Activated B cell treated with CpG ODN at 0.5 μM for 24 hours (primary cell): ENCODE measurements around the gene SLC43A3. TPM values are rescaled to one million over a fixed set of nuclear protein-coding genes. Genes with fewer than 3 reads are reported as not detected.

Source experiments
- ATAC-seq: fragments of 200-7000 bp; cut with Tn5 transposase; one replicate; pipeline ENCODE4 v1.10.0; 2021; ENCODE audit warnings: low read depth, mild to moderate bottlenecking, moderate library complexity
- CTCF ChIA-PET: fragments of 350-600 bp; sonication (Branson Sonifier 250); formaldehyde crosslinking; loops from one replicate; lab custom pipeline; 2021; ENCODE audit warnings: antibody characterized with exemption; lab: Charles Lee
- POLR2A ChIA-PET: fragments of 350-600 bp; sonication (Branson Sonifier 250); formaldehyde crosslinking; loops from one replicate; lab custom pipeline; 2021; ENCODE audit warnings: antibody characterized with exemption; lab: Charles Lee
- DNase-seq: peaks from one replicate; pipeline ENCODE4 v3.0.0; 2022
- H3K27ac Mint-ChIP-seq: one replicate; pipeline ENCODE4 v1.8.0; 2020; ENCODE audit warnings: mixed read lengths
- H3K27me3 Mint-ChIP-seq: one replicate; pipeline ENCODE4 v1.8.0; 2021; ENCODE audit warnings: mixed read lengths
- H3K36me3 Mint-ChIP-seq: one replicate; pipeline ENCODE4 v1.8.0; 2021; ENCODE audit warnings: low read depth, mixed read lengths
- H3K4me1 Mint-ChIP-seq: one replicate; pipeline ENCODE4 v1.8.0; 2021; ENCODE audit warnings: mixed read lengths
- H3K4me3 Mint-ChIP-seq: one replicate; pipeline ENCODE4 v1.8.0; 2020; ENCODE audit warnings: mild to moderate bottlenecking, mixed read lengths
- H3K9me3 Mint-ChIP-seq: one replicate; pipeline ENCODE4 v1.8.0; 2020; ENCODE audit warnings: mixed read lengths
- intact Hi-C: fragments of 100-400 bp; cut with micrococcal nuclease; formaldehyde crosslinking; loops from one replicate; pipeline ENCODE4 v1.15.1; 2024
- total RNA-seq: library from RNA; stranded (reverse); gene quantifications from 2 replicates; pipeline ENCODE4 v1.2.3, GENCODE V29; 2022
- TF ChIP-seq, protein P1 (sequence below): fragments of 200-600 bp; IDR thresholded peaks from one replicate; pipeline ENCODE4 v1.8.0; 2022; ENCODE audit warnings: antibody characterized with exemption, mild to moderate bottlenecking

Gene SLC43A3
- total RNA-seq, 1 donor from 2014 or later: 237 TPM

DNA sequence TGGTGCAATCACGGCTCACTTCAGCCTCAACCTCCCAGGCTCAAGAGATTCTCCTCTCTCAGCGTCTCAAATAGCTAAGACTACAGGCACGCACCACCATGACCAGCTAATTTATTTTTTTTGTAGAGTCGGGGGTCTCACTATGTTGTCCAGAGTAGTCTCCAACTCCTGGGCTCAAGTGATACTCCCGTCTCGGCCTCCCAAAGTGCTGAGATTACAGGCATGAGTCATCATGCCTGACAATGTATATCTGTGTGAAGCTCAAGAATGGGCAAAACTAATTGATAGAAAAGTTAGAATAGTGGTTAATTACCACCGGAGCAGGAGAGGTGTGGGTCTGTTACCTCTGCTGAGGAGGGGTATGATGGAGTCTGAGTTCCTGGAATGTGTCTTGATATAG is 9.1 kb upstream of the SLC43A3 start:
- DNase-seq (no peak), ATAC-seq (no peak)
- Mint-ChIP-seq H3K4me1 (no peaks in the 10 kb centered on the region), H3K4me3 (no peak overlapping the region), H3K36me3 (no peaks in the 10 kb centered on the region), H3K27ac (no peak overlapping the region), H3K9me3 (no peaks in the 10 kb centered on the region), H3K27me3 (no peaks in the 10 kb centered on the region)
- CTCF ChIA-PET: no interaction called here
- POLR2A ChIA-PET: no interaction called here
- TF ChIP-seq, protein P1, sequence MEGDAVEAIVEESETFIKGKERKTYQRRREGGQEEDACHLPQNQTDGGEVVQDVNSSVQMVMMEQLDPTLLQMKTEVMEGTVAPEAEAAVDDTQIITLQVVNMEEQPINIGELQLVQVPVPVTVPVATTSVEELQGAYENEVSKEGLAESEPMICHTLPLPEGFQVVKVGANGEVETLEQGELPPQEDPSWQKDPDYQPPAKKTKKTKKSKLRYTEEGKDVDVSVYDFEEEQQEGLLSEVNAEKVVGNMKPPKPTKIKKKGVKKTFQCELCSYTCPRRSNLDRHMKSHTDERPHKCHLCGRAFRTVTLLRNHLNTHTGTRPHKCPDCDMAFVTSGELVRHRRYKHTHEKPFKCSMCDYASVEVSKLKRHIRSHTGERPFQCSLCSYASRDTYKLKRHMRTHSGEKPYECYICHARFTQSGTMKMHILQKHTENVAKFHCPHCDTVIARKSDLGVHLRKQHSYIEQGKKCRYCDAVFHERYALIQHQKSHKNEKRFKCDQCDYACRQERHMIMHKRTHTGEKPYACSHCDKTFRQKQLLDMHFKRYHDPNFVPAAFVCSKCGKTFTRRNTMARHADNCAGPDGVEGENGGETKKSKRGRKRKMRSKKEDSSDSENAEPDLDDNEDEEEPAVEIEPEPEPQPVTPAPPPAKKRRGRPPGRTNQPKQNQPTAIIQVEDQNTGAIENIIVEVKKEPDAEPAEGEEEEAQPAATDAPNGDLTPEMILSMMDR: no peak
- intact Hi-C loops: no loop called here

DNA sequence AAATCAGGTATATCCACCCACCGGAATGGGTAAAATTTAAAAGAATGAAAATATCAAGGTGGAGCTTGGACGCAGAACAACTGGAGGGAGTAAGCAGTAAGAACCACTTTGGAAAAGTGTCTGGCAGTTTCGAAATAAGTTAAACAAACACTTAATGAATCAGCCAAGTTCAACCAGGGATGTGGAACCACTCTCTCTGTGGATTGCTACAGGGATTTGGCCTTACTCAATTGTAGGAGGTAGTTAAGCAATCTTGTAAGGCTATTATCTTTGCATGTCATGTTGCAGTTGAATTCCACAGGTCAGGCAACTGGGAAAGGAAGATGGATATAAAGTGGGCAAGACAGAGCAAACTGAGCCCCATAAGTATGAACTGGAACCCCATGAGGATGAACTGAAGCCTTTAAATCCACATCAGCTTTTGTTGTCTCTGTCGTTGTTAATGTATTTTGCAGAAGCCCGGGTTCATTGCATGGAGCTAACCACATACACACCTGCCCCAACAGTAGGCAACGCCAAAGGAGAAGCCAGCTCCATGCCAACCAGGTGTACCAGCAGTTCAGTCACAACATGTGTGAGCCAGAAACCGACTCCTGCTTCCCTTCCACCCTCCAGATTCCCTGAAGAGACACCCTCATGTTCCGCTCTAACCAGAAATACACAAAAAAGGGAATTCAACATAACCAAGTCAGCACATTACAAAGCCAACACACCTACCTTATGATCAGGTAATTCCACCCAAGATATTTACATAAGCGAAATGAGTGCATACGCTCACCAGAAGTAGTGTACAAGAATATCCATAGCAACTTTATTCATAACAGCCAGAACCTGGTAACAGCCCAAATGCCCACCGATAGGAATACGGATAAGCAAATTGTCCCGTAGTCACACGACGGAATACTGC is 8.0 kb upstream of the SLC43A3 start:
- no peak for DNase-seq
- H3K27ac Mint-ChIP-seq: no peak overlapping the region
- CTCF ChIA-PET: interaction anchor here (0.7 kb wide), 1 partner anchor 23 kb away, joined by 3 read pairs; no protein-coding TSS in a partner anchor

DNA sequence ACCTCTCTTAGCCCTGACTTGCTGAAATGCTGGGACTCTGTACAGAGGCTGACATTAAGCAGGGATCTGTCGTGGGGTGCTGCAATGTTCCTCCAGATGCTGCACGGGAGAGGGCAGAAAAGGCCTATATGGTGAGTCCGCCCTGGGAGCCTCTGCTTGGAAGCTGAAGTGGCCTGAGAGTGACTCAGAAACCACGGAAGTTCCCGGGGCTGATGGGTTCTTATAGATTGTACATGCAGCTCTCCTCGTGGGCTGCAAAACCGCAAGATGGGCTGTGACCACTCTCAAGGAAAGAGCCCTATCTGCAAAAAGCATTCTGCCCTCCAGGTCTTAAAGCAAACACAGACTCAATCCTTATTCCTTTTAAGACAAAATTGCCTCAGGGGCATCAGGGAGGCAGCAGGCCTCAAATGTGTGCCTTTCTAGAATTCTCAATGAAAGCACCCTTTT is 5.8 kb upstream of the SLC43A3 start:
- Mint-ChIP-seq H3K27ac (no peak overlapping the region), H3K36me3 (no peaks in the 10 kb centered on the region), H3K4me1 (peaks cover under 1% of the 10 kb centered on the region), H3K9me3 (no peaks in the 10 kb centered on the region), H3K4me3 (no peak overlapping the region), H3K27me3 (no peaks in the 10 kb centered on the region)
- ChIA-PET POLR2A (no interaction called here), CTCF (interaction anchor here (1.0 kb wide), 1 partner anchor 24 kb away, joined by 3 read pairs; no protein-coding TSS in a partner anchor)
- DNase-seq (no peak), ATAC-seq (peak; percentile 21)
- TF ChIP-seq, protein P1: no peak
- intact Hi-C loops: no loop called here

More for the DNA sequence above, 8.0 kb upstream of the SLC43A3 start:
- Mint-ChIP-seq H3K9me3 (no peaks in the 10 kb centered on the region), H3K27me3 (no peaks in the 10 kb centered on the region), H3K4me3 (no peak overlapping the region), H3K4me1 (no peaks in the 10 kb centered on the region), H3K36me3 (no peaks in the 10 kb centered on the region)
- ATAC-seq: no peak
- intact Hi-C loops: no loop called here
- TF ChIP-seq, protein P1: no peak
- POLR2A ChIA-PET: interaction anchor here (0.5 kb wide), 1 partner anchor 1686 kb away, joined by 3 read pairs; no protein-coding TSS in a partner anchor

DNA sequence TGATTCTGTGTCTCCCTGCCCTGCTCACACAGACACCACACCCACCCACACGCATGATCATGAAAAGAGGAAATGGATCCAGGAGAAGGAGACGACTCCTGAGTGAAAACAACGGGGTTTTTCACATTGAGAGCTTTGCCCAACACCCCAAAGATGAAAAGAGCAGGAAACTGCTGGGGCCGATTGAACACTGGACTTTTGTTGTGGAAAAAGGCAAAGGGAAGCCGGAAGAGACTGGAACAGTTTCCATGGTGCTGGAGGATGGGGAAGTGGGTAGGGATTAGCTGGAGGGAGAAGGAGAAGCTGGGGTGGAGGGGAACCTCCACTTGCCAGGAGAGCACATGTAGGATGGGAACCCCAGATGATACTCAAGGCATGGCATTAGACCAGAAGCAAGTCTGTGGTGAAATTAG is 5.2 kb upstream of the SLC43A3 start:
- TF ChIP-seq, protein P1: no peak
- intact Hi-C loops: no loop called here
- Mint-ChIP-seq H3K36me3 (no peaks in the 10 kb centered on the region), H3K27ac (no peak overlapping the region), H3K4me1 (peaks cover 6% of the 10 kb centered on the region), H3K9me3 (no peaks in the 10 kb centered on the region), H3K4me3 (no peak overlapping the region), H3K27me3 (no peaks in the 10 kb centered on the region)
- ChIA-PET POLR2A (interaction anchor here (0.7 kb wide), 1 partner anchor 11 kb away, joined by 11 read pairs; no protein-coding TSS in a partner anchor), CTCF (interaction anchor here (1.0 kb wide), 1 partner anchor 25 kb away, joined by 3 read pairs; no protein-coding TSS in a partner anchor)
- DNase-seq (no peak), ATAC-seq (no peak)

DNA sequence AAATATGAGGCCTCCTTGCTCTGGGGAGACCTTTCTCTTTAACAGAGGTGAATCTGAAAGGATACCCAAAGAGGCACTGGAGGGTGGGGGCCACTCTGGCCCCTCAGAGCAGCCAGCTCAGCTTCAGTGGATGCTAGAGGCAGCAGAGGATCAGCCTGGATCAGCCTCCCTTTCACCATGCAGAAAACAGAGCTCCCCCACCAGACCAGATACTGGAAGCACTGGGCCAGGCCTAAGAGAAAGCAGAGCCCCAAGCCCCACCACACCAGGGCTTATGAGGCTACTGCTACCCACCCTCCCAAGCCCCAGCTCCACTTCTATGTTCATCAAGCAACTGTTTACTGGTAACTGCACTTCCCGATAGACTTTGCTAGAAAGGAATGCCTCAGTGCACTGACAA is 4.0 kb upstream of the SLC43A3 start:
- no peaks in the 10 kb centered on the region for H3K27me3 Mint-ChIP-seq
- TF ChIP-seq, protein P1: no peak
- no peaks in the 10 kb centered on the region for H3K9me3 Mint-ChIP-seq
- ATAC-seq: no peak
- intact Hi-C loops: no loop called here
- peaks cover 16% of the 10 kb centered on the region for H3K4me1 Mint-ChIP-seq
- ChIA-PET CTCF (interaction anchor here (1.0 kb wide), 1 partner anchor 26 kb away, joined by 4 read pairs; no protein-coding TSS in a partner anchor), POLR2A (interaction anchor here (0.9 kb wide), 1 partner anchor 85 kb away, joined by 3 read pairs; no protein-coding TSS in a partner anchor)
- H3K27ac Mint-ChIP-seq: no peak overlapping the region
- H3K36me3 Mint-ChIP-seq: peaks cover 7% of the 10 kb centered on the region
- H3K4me3 Mint-ChIP-seq: no peak overlapping the region
- no peak for DNase-seq
